SK-N-SH treated with all-trans-retinoic acid at 6 μM for 48 hours (cell line): ENCODE measurements around the gene EN2.

Experiments used
- ARNTL ChIP-seq: fragments of 450-650 bp; formaldehyde crosslinking; IDR thresholded peaks from 2 replicates; pipeline ENCODE4 v1.5.0; 2020; ENCODE audit warnings: low read depth, mild to moderate bottlenecking, moderate library complexity, borderline replicate concordance
- CREB5 ChIP-seq: fragments of 250-450 bp; sonication (Bioruptor Pico); IDR thresholded peaks from 2 replicates; pipeline ENCODE4 v1.5.1; 2020; ENCODE audit warnings: low read depth, mild to moderate bottlenecking, moderate library complexity
- CSRNP3 ChIP-seq: fragments of 250-450 bp; sonication (Bioruptor Pico); IDR thresholded peaks from 2 replicates; pipeline ENCODE4 v1.5.1; 2021; ENCODE audit warnings: mild to moderate bottlenecking, moderate library complexity
- OSR1 ChIP-seq: fragments of 250-450 bp; sonication (Bioruptor Pico); IDR thresholded peaks from 2 replicates; pipeline ENCODE4 v1.8.0; 2022; ENCODE audit warnings: moderate library complexity, mild to moderate bottlenecking, inconsistent platforms
- PATZ1 ChIP-seq: fragments of 250-450 bp; sonication (Bioruptor Pico); IDR thresholded peaks from 2 replicates; pipeline ENCODE4 v1.8.0; 2020; ENCODE audit warnings: mild to moderate bottlenecking, moderate library complexity, borderline replicate concordance
- RARB ChIP-seq: fragments of 250-450 bp; sonication (Bioruptor Pico); IDR thresholded peaks from 2 replicates; pipeline ENCODE4 v1.8.0; 2021; ENCODE audit warnings: mild to moderate bottlenecking, moderate library complexity
- SNAI2 ChIP-seq: fragments of 250-450 bp; sonication (Bioruptor Pico); IDR thresholded peaks from 2 replicates; pipeline ENCODE4 v1.5.0; 2020; ENCODE audit warnings: mild to moderate bottlenecking, moderate library complexity
- TCF4 ChIP-seq: fragments of 250-450 bp; sonication (Bioruptor Pico); IDR thresholded peaks from 2 replicates; pipeline ENCODE4 v1.8.0; 2021; ENCODE audit warnings: mild to moderate bottlenecking, moderate library complexity, borderline replicate concordance
- ZC3H10 ChIP-seq: fragments of 250-450 bp; sonication (Bioruptor Pico); IDR thresholded peaks from 2 replicates; pipeline ENCODE4 v1.5.1; 2021; ENCODE audit warnings: mild to moderate bottlenecking, moderate library complexity
- ZFP30 ChIP-seq: fragments of 450-650 bp; formaldehyde crosslinking; IDR thresholded peaks from 2 replicates; pipeline ENCODE4 v1.5.0; 2022; ENCODE audit warnings: mild to moderate bottlenecking, moderate library complexity
- TF ChIP-seq, protein P1 (sequence below): fragments of 250-450 bp; sonication (Bioruptor Pico); IDR thresholded peaks from 2 replicates; pipeline ENCODE4 v1.8.0; 2021; ENCODE audit warnings: low read depth, mild to moderate bottlenecking, moderate library complexity, borderline replicate concordance
- TF ChIP-seq, protein P2 (sequence below): fragments of 250-450 bp; sonication (Bioruptor Pico); IDR thresholded peaks from 2 replicates; pipeline ENCODE4 v1.5.0; 2020; ENCODE audit warnings: mild to moderate bottlenecking, moderate library complexity

GRCh38 chr7:155489158-155489840 lies 31.4 kb downstream of the EN2 start:
- TF ChIP-seq PATZ1 (CRISPR knock-in tag) (no peak), CREB5 (CRISPR knock-in tag) (no peak), RARB (CRISPR knock-in tag) (no peak), OSR1 (no peak), ARNTL (CRISPR knock-in tag) (no peak), TCF4 (CRISPR knock-in tag) (no peak), CSRNP3 (no peak), ZC3H10 (CRISPR knock-in tag) (no peak), SNAI2 (CRISPR knock-in tag) (no peak), ZFP30 (CRISPR knock-in tag) (no peak)
- TF ChIP-seq, protein P1, sequence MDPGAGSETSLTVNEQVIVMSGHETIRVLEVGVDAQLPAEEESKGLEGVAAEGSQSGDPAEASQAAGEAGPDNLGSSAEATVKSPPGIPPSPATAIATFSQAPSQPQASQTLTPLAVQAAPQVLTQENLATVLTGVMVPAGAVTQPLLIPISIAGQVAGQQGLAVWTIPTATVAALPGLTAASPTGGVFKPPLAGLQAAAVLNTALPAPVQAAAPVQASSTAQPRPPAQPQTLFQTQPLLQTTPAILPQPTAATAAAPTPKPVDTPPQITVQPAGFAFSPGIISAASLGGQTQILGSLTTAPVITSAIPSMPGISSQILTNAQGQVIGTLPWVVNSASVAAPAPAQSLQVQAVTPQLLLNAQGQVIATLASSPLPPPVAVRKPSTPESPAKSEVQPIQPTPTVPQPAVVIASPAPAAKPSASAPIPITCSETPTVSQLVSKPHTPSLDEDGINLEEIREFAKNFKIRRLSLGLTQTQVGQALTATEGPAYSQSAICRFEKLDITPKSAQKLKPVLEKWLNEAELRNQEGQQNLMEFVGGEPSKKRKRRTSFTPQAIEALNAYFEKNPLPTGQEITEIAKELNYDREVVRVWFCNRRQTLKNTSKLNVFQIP (CRISPR knock-in tag): no peak
- TF ChIP-seq, protein P2, sequence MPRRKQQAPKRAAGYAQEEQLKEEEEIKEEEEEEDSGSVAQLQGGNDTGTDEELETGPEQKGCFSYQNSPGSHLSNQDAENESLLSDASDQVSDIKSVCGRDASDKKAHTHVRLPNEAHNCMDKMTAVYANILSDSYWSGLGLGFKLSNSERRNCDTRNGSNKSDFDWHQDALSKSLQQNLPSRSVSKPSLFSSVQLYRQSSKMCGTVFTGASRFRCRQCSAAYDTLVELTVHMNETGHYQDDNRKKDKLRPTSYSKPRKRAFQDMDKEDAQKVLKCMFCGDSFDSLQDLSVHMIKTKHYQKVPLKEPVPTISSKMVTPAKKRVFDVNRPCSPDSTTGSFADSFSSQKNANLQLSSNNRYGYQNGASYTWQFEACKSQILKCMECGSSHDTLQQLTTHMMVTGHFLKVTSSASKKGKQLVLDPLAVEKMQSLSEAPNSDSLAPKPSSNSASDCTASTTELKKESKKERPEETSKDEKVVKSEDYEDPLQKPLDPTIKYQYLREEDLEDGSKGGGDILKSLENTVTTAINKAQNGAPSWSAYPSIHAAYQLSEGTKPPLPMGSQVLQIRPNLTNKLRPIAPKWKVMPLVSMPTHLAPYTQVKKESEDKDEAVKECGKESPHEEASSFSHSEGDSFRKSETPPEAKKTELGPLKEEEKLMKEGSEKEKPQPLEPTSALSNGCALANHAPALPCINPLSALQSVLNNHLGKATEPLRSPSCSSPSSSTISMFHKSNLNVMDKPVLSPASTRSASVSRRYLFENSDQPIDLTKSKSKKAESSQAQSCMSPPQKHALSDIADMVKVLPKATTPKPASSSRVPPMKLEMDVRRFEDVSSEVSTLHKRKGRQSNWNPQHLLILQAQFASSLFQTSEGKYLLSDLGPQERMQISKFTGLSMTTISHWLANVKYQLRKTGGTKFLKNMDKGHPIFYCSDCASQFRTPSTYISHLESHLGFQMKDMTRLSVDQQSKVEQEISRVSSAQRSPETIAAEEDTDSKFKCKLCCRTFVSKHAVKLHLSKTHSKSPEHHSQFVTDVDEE: no peak
